ENCODE data around the gene SLFNL1. TPM values are rescaled to one million over a fixed set of nuclear protein-coding genes. Genes with fewer than 3 reads are reported as not detected.

Gene SLFNL1
- total RNA-seq, 6 donors from 2014 or later = 2.2 to 7.8 (median 5.3) TPM

GRCh38 chr1:41028034-41028642 lies 6.6 kb upstream of the SLFNL1 start:
- H3K4me1 ChIP-seq = no peaks in the 10 kb centered on the region
- no peak overlapping the region for H3K27ac ChIP-seq
- H3K36me3 ChIP-seq = peaks cover 10 to 63% (median 24%) of the 10 kb centered on the region in 4 donors
- ATAC-seq (ENCODE audit: low FRiP score in 2 of 2) (no peak), DNase-seq (no peak)
- 96 to 99% methylated on average over 5 to 9 of the region's 10 CpGs for WGBS, 2 donors
- H3K4me3 ChIP-seq = no peak overlapping the region
- H3K27me3 ChIP-seq = no peaks in the 10 kb centered on the region
- H3K9me3 ChIP-seq = no peaks in the 10 kb centered on the region
- no peak for TF ChIP-seq POLR2A (IDR thresholded peaks at IDR 0.05)
- TF ChIP-seq CTCF (IDR thresholded peaks at IDR 0.05) = no peak
- no peak for TF ChIP-seq EP300 (IDR thresholded peaks at IDR 0.05)

- H3K36me3 ChIP-seq = peaks cover 8 to 52% (median 20%) of the 10 kb centered on the region in 4 donors
- no peak for ATAC-seq (ENCODE audit: low FRiP score in 2 of 2)
- WGBS, 2 donors = 94 to 98% methylated on average over 4 of the region's 4 CpGs
Observed at GRCh38 chr1:41025979-41026819, 4.7 kb upstream of the SLFNL1 start.

GRCh38 chr1:41024953-41025352 lies 3.4 kb upstream of the SLFNL1 start:
- no peak for DNase-seq
- 22 to 80% methylated on average over 1 to 2 of the region's 2 CpGs for WGBS, 2 donors
- peaks cover 8 to 42% (median 20%) of the 10 kb centered on the region in 4 donors for H3K36me3 ChIP-seq

More at GRCh38 chr1:41025979-41026819, 4.7 kb upstream of the SLFNL1 start:
- Histone ChIP-seq H3K27ac (no peak overlapping the region), H3K4me3 (no peak overlapping the region), H3K27me3 (no peaks in the 10 kb centered on the region), H3K9me3 (no peaks in the 10 kb centered on the region), H3K4me1 (peaks cover 0 to 10% (median 9%) of the 10 kb centered on the region in 4 donors)
- DNase-seq = no peak
- TF ChIP-seq CTCF (IDR thresholded peaks at IDR 0.05) (no peak), POLR2A (IDR thresholded peaks at IDR 0.05) (no peak), POLR2AphosphoS5 (IDR thresholded peaks at IDR 0.05) (no peak), EP300 (IDR thresholded peaks at IDR 0.05) (no peak)

GRCh38 chr1:41023279-41023990 lies 1.9 kb upstream of the SLFNL1 start:
- TF ChIP-seq CTCF (IDR thresholded peaks at IDR 0.05) (peak in 1 of 6 experiments; percentile 23), POLR2A (IDR thresholded peaks at IDR 0.05) (no peak), EP300 (IDR thresholded peaks at IDR 0.05) (no peak), POLR2AphosphoS5 (IDR thresholded peaks at IDR 0.05) (no peak)
- WGBS, 2 donors = 92 to 94% methylated on average over 3 to 5 of the region's 5 CpGs
- H3K4me3 ChIP-seq = no peak overlapping the region
- H3K4me1 ChIP-seq = peaks cover 0 to 27% (median 17%) of the 10 kb centered on the region in 4 donors
- peaks cover 8 to 28% (median 14%) of the 10 kb centered on the region in 4 donors for H3K36me3 ChIP-seq
- DNase-seq (no peak), ATAC-seq (ENCODE audit: low FRiP score in 2 of 2) (no peak)
- no peak overlapping the region for H3K27ac ChIP-seq
- no peaks in the 10 kb centered on the region for H3K9me3 ChIP-seq
- no peaks in the 10 kb centered on the region for H3K27me3 ChIP-seq

More at GRCh38 chr1:41024953-41025352, 3.4 kb upstream of the SLFNL1 start:
- H3K27me3 ChIP-seq = no peaks in the 10 kb centered on the region
- no peak for ATAC-seq (ENCODE audit: low FRiP score in 2 of 2)
- TF ChIP-seq POLR2AphosphoS5 (IDR thresholded peaks at IDR 0.05) = no peak
- no peak for TF ChIP-seq EP300 (IDR thresholded peaks at IDR 0.05)
- no peak for TF ChIP-seq CTCF (IDR thresholded peaks at IDR 0.05)
- no peak for TF ChIP-seq POLR2A (IDR thresholded peaks at IDR 0.05)
- H3K4me1 ChIP-seq = peaks cover 0 to 22% (median 14%) of the 10 kb centered on the region in 4 donors
- H3K4me3 ChIP-seq = no peak overlapping the region
- H3K27ac ChIP-seq = no peak overlapping the region
- H3K9me3 ChIP-seq = no peaks in the 10 kb centered on the region

Data from upper lobe of left lung (tissue), 6 donors.